ENCODE results near the gene IGF2BP2. TPM values are rescaled to one million over a fixed set of nuclear protein-coding genes. Genes with fewer than 3 reads are reported as not detected.

IGF2BP2 gene
- total and polyA plus RNA-seq, 2 of the 8 experiments (the other 6 are each of a cell fraction or from before 2014, with no cell fraction given) = 7.4 to 121 TPM

GRCh38 chr3:185760550-185760949 lies 64.3 kb downstream of the IGF2BP2 start:
- H2AK5ac ChIP-seq (ENCODE audit: low read depth, low read length) = no peak overlapping the region
- peaks cover 0 to 11% (median 6%) of the 10 kb centered on the region in 4 experiments; a peak in 3 of 8 replicates for H3K36me3 ChIP-seq (ENCODE audit: control insufficient read depth in 2 of 4, insufficient read depth in 4 of 4, low read length in 3 of 4)
- no peak overlapping the region for H3K56ac ChIP-seq (replicated peaks; ENCODE audit: insufficient read length, low read depth, low read length)
- no peak for TF ChIP-seq TAF1 (IDR thresholded peaks at IDR 0.05; ENCODE audit: low read depth, low read length)
- no peak for TF ChIP-seq CHD1 (IDR thresholded peaks at IDR 0.05; ENCODE audit: low read depth, low read length)
- TF ChIP-seq POU5F1 (IDR thresholded peaks at IDR 0.05; ENCODE audit: low read depth, low read length) = no peak
- no peak for TF ChIP-seq YY1 (IDR thresholded peaks at IDR 0.05; ENCODE audit: low read depth, low read length)
- TF ChIP-seq TAF7 (optimal IDR thresholded peaks at IDR 0.05; ENCODE audit: borderline replicate concordance, low read depth, low read length) = no peak
- TF ChIP-seq SP2 (IDR thresholded peaks at IDR 0.05; ENCODE audit: low read length) = no peak
- no peak for TF ChIP-seq SUZ12 (IDR thresholded peaks at IDR 0.05; ENCODE audit: low read length)
- TF ChIP-seq SAP30 (IDR thresholded peaks at IDR 0.05; ENCODE audit: insufficient read depth, insufficient replicate concordance, low read length) = no peak
- no peak for TF ChIP-seq SP1 (IDR thresholded peaks at IDR 0.05; ENCODE audit: low read depth, low read length)
- TF ChIP-seq KDM5A (IDR thresholded peaks at IDR 0.05; ENCODE audit: low read length) = no peak
- no peak for TF ChIP-seq SP4 (IDR thresholded peaks at IDR 0.05; ENCODE audit: low read length)
- no peak for TF ChIP-seq POLR2AphosphoS5 (IDR thresholded peaks at IDR 0.05; ENCODE audit: low read depth, low read length)
- TF ChIP-seq POLR2A (IDR thresholded peaks at IDR 0.05; ENCODE audit: control extremely low read depth in 1 of 2, low read depth in 2 of 2, low read length in 2 of 2) = no peak
- TF ChIP-seq SRF (IDR thresholded peaks at IDR 0.05; ENCODE audit: low read depth, low read length) = no peak
- ChIA-PET CTCF (ENCODE audit: partially characterized antibody) (interaction anchor here (1.0 to 17.0 kb wide), 4 partner anchors 17 to 139 kb away, joined by 3 to 345 read pairs (median 4); no protein-coding TSS in a partner anchor), POLR2A (ENCODE audit: partially characterized antibody) (interaction anchor here (1.0 to 1.4 kb wide), 2 partner anchors 13 to 62 kb away, joined by 3 to 4 read pairs; no protein-coding TSS in a partner anchor)
- no peak overlapping the region for H4K91ac ChIP-seq (replicated peaks; ENCODE audit: insufficient read length, low read length)
- H3K4ac ChIP-seq (replicated peaks; ENCODE audit: insufficient read length, low read depth, low read length) = no peak overlapping the region
- peak in 1 of 2 experiments; percentile 40 for DNase-seq (ENCODE audit: low read depth in 1 of 2, low spot score in 2 of 2)
- no peak overlapping the region for H3K18ac ChIP-seq (ENCODE audit: extremely low read depth, low read length)
- H3K23ac ChIP-seq (ENCODE audit: insufficient read length) = no peak overlapping the region
- no peak overlapping the region for H3K4me3 ChIP-seq (ENCODE audit: extremely low read depth in 1 of 4, insufficient read depth in 2 of 4, low read depth in 3 of 4, low read length in 4 of 4)
- 90% methylated on average over 5 of the region's 5 CpGs; no CpG with 5 or more reads in 1 of the 2 experiments for WGBS, 2 experiments (ENCODE audit: extremely low coverage in 1 of 2, insufficient coverage in 1 of 2, insufficient read length in 1 of 2, insufficient replicate concordance in 2 of 2, low coverage in 1 of 2, low lambda C conversion rate in 2 of 2, missing lambda C conversion rate in 1 of 2)
- H2AFZ ChIP-seq (ENCODE audit: low read length) = no peak overlapping the region
- peaks cover 9% of the 10 kb centered on the region; the same call in 1 of the 2 replicates for H3K79me1 ChIP-seq (ENCODE audit: low read depth, low read length)
- H2BK5ac ChIP-seq (ENCODE audit: low read depth, low read length) = no peak overlapping the region
- no peak overlapping the region for H4K8ac ChIP-seq (ENCODE audit: extremely low read depth, insufficient read depth, low read length)
- no peaks in the 10 kb centered on the region for H3K27me3 ChIP-seq (replicated peaks in 1 of 4; ENCODE audit: control insufficient read depth in 3 of 4, extremely low read depth in 1 of 4, insufficient read depth in 3 of 4, low read length in 3 of 4)
- H3K79me2 ChIP-seq (ENCODE audit: control insufficient read depth in 1 of 2, insufficient read depth in 2 of 2, low read length in 2 of 2) = peaks cover 11 to 99% of the 10 kb centered on the region in 2 experiments; a peak in 3 of 4 replicates
- peaks cover 29 to 30% of the 10 kb centered on the region in 2 experiments for H4K20me1 ChIP-seq (replicated peaks in 1 of 2; ENCODE audit: control insufficient read depth in 1 of 2, insufficient read depth in 2 of 2, low read length in 2 of 2)
- H3K9ac ChIP-seq (replicated peaks in 1 of 4; ENCODE audit: extremely low read depth in 1 of 4, low read depth in 3 of 4, low read length in 3 of 4) = no peak overlapping the region
- peaks cover 0 to 28% (median 11%) of the 10 kb centered on the region in 4 experiments; a peak in 6 of 7 replicates for H3K4me1 ChIP-seq (replicated peaks in 1 of 4; ENCODE audit: control insufficient read depth in 3 of 4, insufficient read depth in 4 of 4, low read length in 3 of 4)
- H3K27ac ChIP-seq (ENCODE audit: low read depth, low read length) = no peak overlapping the region
- H2BK15ac ChIP-seq (ENCODE audit: low read length) = no peak overlapping the region
- peaks cover 3 to 4% of the 10 kb centered on the region in 2 experiments; a peak in 2 of 4 replicates for H3K9me3 ChIP-seq (ENCODE audit: insufficient read depth in 2 of 2, low read depth in 1 of 2, low read length in 1 of 2)
- no peak overlapping the region for H2BK120ac ChIP-seq (replicated peaks; ENCODE audit: low read depth, low read length)
- no peak overlapping the region for H3K14ac ChIP-seq (ENCODE audit: insufficient read length)
- no peak overlapping the region for H2BK12ac ChIP-seq (ENCODE audit: low read depth, low read length)
- no peak overlapping the region for H3K4me2 ChIP-seq (ENCODE audit: insufficient read depth in 1 of 2, low read depth in 2 of 2, low read length in 2 of 2)
- no peak for FAIRE-seq
- no peaks in the 10 kb centered on the region for H3K23me2 ChIP-seq (ENCODE audit: low read depth, low read length)
- no peak overlapping the region for H2BK20ac ChIP-seq (ENCODE audit: low read length)
- H4K5ac ChIP-seq (ENCODE audit: insufficient read length, low read depth, low read length) = no peak overlapping the region

All from H1 (cell line).